Fibroblast of skin of left biceps (primary cell): ENCODE measurements around the gene RAB10.

Experiments
- DNase-seq, 2 experiments: peaks; one replicate each; pipeline ENCODE4 v3.0.0-alpha.2; 2013; ENCODE audit warnings: low read depth in 2 of 2

Gene RAB10

DNA sequence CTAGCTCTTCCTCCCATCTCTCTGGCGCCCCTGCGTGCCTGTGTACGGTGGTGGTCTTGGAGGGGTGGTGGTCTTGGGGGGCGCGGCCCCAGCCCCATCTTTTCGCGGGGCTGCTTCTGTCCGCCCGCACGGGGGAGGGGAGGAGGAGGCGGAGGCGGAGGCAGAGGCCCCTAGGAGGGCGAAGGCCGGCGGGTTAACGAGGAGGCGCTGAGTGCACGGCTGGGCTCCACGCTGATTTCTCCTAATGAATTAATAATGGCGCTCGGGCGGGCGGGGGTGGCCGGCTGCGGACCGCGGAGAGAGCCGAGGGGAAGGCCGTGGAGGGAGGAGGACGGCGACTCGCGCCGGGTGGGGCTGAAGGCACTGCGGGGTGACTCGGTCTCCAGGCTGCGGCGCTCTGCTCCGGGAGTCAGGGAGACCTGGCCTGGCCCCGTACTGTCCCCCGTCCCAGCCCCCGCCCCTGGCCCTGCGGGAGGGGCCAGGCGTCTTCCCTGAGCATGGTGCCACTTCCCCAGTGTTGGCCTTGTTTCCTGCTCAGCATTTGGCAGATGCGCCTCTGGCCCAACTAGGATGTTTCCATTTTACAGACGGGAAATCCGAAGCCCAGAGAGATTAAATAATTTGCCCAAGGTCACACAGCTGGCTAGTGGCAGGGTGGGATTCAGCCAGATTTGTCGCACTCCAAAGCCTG lies 145.0 kb downstream of the RAB10 start:
- no peak for DNase-seq

- DNase-seq: no peak
Observed at GRCh38 chr2:26179446-26179913, 145.6 kb downstream of the RAB10 start.

GRCh38 chr2:26182441-26182840 lies 148.6 kb downstream of the RAB10 start:
- DNase-seq: no peak

DNA sequence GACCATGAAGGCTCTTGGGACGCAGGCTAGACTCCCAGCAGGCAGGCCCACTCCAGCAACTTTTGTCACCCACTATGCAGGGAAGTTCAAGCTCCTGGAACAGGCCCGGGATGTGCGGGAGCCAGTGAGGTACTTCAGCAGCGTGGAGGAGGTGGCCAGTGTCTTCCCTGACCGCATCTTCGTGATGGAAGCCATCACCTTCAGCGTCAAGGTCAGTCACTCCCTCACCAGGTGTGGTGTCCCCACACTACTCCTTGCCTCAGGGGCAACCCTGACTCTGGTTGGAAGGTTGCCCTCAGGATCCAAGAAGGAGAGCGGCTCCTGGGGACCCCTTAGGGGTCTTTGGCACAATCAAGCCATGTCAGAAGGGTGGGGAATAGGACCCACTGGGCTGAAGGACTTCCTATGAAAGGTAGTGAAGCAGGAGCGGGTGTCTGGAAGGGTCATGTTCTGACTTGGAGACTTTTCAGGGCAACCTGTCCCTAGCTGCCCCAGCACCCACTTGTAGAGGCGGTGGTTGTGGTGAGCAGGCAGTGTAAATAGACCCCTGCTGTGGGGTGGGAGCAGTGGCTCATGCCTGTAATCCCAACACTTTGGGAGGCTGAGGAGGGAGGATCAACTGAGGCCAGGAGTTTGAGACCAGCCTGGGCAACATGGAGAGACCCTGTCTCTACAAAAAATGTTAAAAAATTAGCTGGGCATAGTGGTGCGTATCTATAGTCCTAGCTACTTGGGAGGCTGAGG lies 149.2 kb downstream of the RAB10 start:
- no peak for DNase-seq

GRCh38 chr2:26184121-26184520 lies 150.2 kb downstream of the RAB10 start:
- DNase-seq: no peak

- DNase-seq: peak; percentile 45 to 56
Observed at GRCh38 chr2:26184555-26185303, 150.8 kb downstream of the RAB10 start.

GRCh38 chr2:26185304-26185928 lies 151.5 kb downstream of the RAB10 start:
- DNase-seq: no peak

GRCh38 chr2:26185954-26186770 lies 152.3 kb downstream of the RAB10 start:
- DNase-seq: no peak
